Measurements from ENCODE around the gene MAP3K6.

DNA sequence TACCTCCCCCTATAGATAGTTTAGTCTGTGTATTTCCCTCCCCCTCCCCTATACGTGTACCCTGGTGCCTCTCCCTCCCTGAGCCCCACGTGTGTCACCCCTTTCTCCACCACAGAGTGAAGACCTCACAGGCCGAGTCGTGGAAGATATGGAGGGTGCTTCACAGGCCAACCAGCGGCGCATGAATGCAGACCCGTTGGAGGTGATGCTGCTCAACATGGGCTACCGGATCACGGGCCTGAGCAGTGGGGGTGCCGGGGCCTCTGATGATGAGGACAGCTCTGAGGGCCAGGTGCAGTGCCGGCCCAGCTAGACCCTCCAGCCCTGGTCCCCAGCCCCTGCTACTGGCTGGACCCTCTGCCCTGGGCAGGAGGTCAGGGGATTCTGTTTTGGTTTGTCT, 60.7 kb downstream of the MAP3K6 start:
- TF ChIP-seq SRY (CRISPR knock-in tag; IDR thresholded peaks at IDR 0.05) (no peak), CEBPB (IDR thresholded peaks at IDR 0.05; ENCODE audit: borderline replicate concordance, low read depth, low read length) (no peak), ZNF549 (CRISPR knock-in tag; IDR thresholded peaks at IDR 0.05) (no peak)
- TF ChIP-seq, protein P1, sequence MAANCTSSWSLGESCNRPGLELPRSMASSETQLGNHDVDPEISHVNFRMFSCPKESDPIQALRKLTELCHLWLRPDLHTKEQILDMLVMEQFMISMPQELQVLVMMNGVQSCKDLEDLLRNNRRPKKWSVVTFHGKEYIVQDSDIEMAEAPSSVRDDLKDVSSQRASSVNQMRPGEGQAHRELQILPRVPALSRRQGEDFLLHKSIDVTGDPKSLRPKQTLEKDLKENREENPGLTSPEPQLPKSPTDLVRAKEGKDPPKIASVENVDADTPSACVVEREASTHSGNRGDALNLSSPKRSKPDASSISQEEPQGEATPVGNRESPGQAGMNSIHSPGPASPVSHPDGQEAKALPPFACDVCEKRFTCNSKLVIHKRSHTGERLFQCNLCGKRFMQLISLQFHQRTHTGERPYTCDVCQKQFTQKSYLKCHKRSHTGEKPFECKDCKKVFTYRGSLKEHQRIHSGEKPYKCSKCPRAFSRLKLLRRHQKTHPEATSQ (CRISPR knock-in tag; IDR thresholded peaks at IDR 0.05; ENCODE audit: borderline replicate concordance): no peak
